ENCODE measurements around the gene ZC3H6.

Gene ZC3H6

DNA sequence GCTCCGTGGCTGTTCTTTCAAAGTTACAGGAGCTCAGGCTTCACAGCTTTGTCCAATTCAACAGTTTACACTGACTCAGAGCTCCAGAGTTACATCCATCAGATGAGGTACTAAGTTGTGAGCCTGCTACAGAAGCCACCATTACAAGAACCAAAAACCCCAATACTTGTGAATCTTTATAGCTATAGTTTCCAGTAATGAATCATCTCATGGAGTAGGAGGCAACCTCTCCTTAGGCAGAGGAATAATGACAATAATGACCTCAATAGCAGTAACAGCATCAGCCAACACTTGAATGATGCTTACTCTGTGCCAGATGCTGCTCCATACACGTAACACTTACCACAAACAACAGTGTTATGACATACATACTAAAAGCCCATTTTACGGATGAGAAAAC, 24.1 kb upstream of the ZC3H6 start:
- H3K4me3 ChIP-seq (replicated peaks; ENCODE audit: low read depth, low read length): no peak overlapping the region
- TF ChIP-seq, protein P1, sequence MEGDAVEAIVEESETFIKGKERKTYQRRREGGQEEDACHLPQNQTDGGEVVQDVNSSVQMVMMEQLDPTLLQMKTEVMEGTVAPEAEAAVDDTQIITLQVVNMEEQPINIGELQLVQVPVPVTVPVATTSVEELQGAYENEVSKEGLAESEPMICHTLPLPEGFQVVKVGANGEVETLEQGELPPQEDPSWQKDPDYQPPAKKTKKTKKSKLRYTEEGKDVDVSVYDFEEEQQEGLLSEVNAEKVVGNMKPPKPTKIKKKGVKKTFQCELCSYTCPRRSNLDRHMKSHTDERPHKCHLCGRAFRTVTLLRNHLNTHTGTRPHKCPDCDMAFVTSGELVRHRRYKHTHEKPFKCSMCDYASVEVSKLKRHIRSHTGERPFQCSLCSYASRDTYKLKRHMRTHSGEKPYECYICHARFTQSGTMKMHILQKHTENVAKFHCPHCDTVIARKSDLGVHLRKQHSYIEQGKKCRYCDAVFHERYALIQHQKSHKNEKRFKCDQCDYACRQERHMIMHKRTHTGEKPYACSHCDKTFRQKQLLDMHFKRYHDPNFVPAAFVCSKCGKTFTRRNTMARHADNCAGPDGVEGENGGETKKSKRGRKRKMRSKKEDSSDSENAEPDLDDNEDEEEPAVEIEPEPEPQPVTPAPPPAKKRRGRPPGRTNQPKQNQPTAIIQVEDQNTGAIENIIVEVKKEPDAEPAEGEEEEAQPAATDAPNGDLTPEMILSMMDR (IDR thresholded peaks at IDR 0.05; ENCODE audit: low read length, missing control alignments): no peak

DNA sequence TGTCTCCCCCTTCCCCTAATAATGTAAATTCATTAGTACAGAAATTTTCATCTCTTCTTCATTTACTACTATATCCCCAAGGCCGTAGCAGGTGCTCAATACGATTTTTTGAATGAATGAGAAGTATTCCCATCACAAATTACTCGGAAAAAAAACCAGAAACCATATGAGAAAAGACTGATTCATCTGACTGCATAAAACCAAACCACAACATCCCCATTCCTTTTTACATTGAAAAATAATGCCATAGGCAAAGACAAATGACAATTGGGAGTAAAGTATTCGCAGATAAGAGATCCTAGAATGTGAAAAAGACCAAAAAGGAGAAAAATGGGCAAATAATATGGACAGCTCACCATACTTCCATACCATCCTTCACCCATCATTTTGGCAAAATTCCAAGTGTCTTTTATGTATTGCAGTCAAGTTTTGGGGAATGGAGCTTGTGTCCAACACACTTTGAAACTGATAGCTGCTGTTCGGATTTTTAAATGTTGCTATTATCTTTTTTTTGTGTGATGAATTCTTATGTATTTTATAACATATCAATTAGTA, 22.1 kb upstream of the ZC3H6 start:
- no peak overlapping the region for H3K4me3 ChIP-seq (replicated peaks; ENCODE audit: low read depth, low read length)
- no peak for DNase-seq (ENCODE audit: low read depth)
- TF ChIP-seq, protein P1 (IDR thresholded peaks at IDR 0.05; ENCODE audit: low read length, missing control alignments): no peak

More for the DNA sequence above, 24.1 kb upstream of the ZC3H6 start:
- no peak for DNase-seq (ENCODE audit: low read depth)

DNA sequence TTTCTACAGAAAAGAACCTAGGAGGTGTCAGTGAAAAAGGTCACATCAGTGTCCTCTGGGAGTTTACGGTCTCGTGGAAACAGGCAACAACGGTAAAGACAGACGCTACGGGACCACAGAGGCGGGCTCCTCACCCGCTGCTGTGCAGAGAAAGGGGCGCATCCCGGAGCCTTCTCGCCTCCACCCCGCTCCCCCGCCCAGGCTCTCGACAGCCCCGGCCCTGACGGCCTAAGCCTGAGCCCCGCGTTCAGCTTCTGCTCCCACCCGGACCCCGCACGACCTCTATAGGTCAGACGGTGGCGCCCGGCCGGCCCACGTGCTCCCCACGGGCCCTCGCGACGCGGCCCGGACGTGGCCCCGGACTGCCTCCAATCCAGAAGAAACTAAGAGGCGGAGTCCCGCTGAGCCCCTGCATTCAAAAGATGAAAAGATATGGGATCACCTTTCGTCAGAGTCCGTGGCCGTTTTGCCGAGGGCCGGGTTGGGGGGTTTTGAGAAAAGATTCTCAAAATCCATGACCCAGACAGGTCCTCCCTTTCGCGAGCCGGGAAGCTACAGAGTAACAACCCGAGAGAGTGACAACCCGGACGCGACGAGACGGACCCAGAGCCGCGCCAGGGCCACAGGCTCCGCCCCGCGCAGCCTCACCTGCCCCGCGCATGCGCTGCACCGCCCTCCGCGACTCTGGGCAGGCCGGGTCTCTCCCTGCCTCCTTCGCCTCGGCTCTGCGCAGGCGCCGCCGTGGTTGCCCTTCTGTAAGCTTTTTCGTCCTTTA, 20.7 kb upstream of the ZC3H6 start, which contains the start of gene ZC3H8:
ZC3H8 (minus strand) TSS at position 577 of the 775 bp plus-strand sequence; CDS start at position 516, 61 bp downstream.
- peak within 1 kb of the TSS; percentile 88 for H3K4me3 ChIP-seq (replicated peaks; ENCODE audit: low read depth, low read length)
- DNase-seq (ENCODE audit: low read depth): peak; percentile 88
- TF ChIP-seq, protein P1 (IDR thresholded peaks at IDR 0.05; ENCODE audit: low read length, missing control alignments): no peak

DNA sequence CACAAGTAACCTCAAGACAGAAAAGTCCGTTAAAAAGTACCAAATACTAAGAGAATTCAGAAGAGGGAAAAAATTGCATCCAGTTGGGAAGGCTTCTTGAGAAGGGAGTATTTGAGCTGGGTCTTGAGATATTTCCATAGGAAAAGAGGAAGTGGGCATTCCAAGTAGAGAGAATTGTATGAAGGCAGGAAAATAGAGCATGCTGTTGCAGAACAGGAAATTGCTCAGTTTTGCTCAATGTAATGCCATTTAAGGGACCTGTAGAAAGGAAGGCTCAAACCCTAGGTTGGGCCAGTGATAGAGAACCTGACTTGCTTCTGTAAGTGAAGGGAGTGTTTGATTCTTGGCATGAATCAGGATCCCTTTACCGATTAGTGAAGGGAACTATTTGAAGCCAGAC, 19.5 kb upstream of the ZC3H6 start:
- TF ChIP-seq, protein P1 (IDR thresholded peaks at IDR 0.05; ENCODE audit: low read length, missing control alignments): no peak
- no peak overlapping the region for H3K4me3 ChIP-seq (replicated peaks; ENCODE audit: low read depth, low read length)
- peak; percentile 21 for DNase-seq (ENCODE audit: low read depth)

DNA sequence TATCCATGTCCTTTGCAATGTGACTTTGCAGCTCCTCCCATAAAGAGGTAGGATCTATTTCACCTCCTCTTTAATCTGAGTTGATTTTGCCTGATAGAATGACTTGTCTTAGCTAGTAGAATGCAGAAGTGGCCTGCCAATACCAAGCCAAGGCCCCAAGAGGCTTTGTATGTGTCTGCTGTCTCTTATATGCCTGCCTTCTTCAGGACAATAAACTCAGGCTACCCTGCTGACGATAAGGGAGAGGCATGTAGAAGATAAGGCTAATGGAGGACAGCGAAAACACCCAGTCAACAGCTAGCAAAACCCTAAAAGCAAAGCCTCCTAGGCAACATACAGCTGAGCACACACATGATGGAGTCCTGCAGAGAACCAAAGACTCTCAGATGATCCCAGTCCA, 18.7 kb upstream of the ZC3H6 start:
- no peak for DNase-seq (ENCODE audit: low read depth)
- TF ChIP-seq, protein P1 (IDR thresholded peaks at IDR 0.05; ENCODE audit: low read length, missing control alignments): no peak
- H3K4me3 ChIP-seq (replicated peaks; ENCODE audit: low read depth, low read length): no peak overlapping the region

DNA sequence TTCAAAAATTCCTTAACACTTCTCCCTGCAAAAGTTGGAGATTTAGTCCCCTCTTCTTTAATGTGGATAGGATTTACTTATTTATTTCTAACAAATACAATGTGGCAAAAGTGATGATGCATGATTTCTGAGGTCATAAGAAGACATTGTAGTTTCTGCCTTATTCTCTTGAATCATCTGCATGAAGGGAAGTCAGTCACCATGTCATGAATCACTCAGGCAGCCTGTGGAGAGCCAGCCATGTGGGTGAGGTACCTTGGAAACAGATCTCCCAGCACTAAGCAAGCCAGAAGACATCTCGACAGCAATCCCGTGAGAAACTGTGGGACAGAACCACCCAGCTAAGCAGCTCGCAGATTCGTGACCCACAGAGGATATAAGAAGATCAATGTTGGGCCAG, 17.8 kb upstream of the ZC3H6 start:
- no peak for DNase-seq (ENCODE audit: low read depth)
- no peak overlapping the region for H3K4me3 ChIP-seq (replicated peaks; ENCODE audit: low read depth, low read length)
- TF ChIP-seq, protein P1 (IDR thresholded peaks at IDR 0.05; ENCODE audit: low read length, missing control alignments): no peak

Measured in fibroblast of pulmonary artery (primary cell).